Body of pancreas (tissue), 4 donors: Measurements from ENCODE around the gene FIBCD1. TPM values are rescaled to one million over a fixed set of nuclear protein-coding genes. Genes with fewer than 3 reads are reported as not detected.

Source experiments
- ATAC-seq: fragments of 150-250 bp; one replicate; pipeline ENCODE4 v1.9.1; 2016
- DNase-seq, 4 donors: peaks; one replicate each; pipeline ENCODE4 v3.0.0-alpha.2; 2019
- H3K27ac ChIP-seq, 4 donors: fragments of 200-600 bp; sonication (generic); 1 replicate in 3 of 4; 2 replicates in 1 of 4; pipeline versions ENCODE4 v1.5.1 to v1.6.1; 2016 to 2019; ENCODE audit warnings: mild to moderate bottlenecking in 1 of 4, mixed read lengths in 1 of 4, moderate library complexity in 1 of 4
- H3K27me3 ChIP-seq, 2 donors: fragments of 200-600 bp; sonication (generic); one replicate each; pipeline ENCODE4 v1.6.0; 2016; ENCODE audit warnings: mild to moderate bottlenecking in 1 of 2
- H3K36me3 ChIP-seq, 2 donors: fragments of 200-600 bp; sonication (generic); replicated peaks in 1 of 2; 2 replicates each; pipeline ENCODE4 v1.5.1; 2016; ENCODE audit warnings: low read depth in 2 of 2; ENCODE audit not compliant: insufficient read depth in 1 of 2
- H3K4me1 ChIP-seq: fragments of 200-600 bp; sonication (generic); one replicate; pipeline ENCODE4 v1.6.0; 2016
- H3K4me3 ChIP-seq, 2 donors: fragments of 200-600 bp; sonication (generic); 1 replicate in 1 of 2; 2 replicates in 1 of 2; pipeline ENCODE4 v1.5.1; 2016 to 2019
- H3K9me3 ChIP-seq, 3 donors: fragments of 200-600 bp; sonication (generic); 1 replicate in 2 of 3; 2 replicates in 1 of 3; pipeline ENCODE4 v1.5.1; 2016
- POLR2A ChIP-seq, 3 donors: fragments of 450-650 bp; IDR thresholded peaks; one replicate each; pipeline ENCODE4 v1.6.1; 2016; ENCODE audit warnings: antibody characterized with exemption in 3 of 3, mild to moderate bottlenecking in 2 of 3
- WGBS, 2 donors: methylation state at CpG; one replicate each; pipeline ENCODE4 v1.1.5; 2017; 5-methylcytosine and 5-hydroxymethylcytosine counted together
- intact Hi-C: fragments of 100-400 bp; cut with DNase I; formaldehyde crosslinking; loops from one replicate; pipeline ENCODE4 v1.15.1; 2023
- total RNA-seq, 2 donors: library from RNA; depleted of rRNA; stranded (reverse); fragments of >200 nt; gene quantifications; one replicate each; pipeline ENCODE4 v1.1.0, GENCODE V29; 2016
- TF ChIP-seq, protein P1 (sequence below), 7 experiments: fragments of 450-650 bp in 4 of 7; fragments of 200-600 bp in 3 of 7; sonication (generic) in 3 of 7; IDR thresholded peaks; one replicate each; pipeline ENCODE4 v1.5.1; 2016 to 2019; ENCODE audit warnings: antibody characterized with exemption in 7 of 7

Gene FIBCD1
- total RNA-seq, 2 donors from 2014 or later, result 0.78 TPM; not detected in 1

GRCh38 chr9:130854092-130854491 lies 85.0 kb downstream of the FIBCD1 start:
- Histone ChIP-seq H3K9me3 (no peaks in the 10 kb centered on the region), H3K27me3 (no peaks in the 10 kb centered on the region), H3K27ac (no peak overlapping the region), H3K4me1 (no peaks in the 10 kb centered on the region), H3K4me3 (no peak overlapping the region), H3K36me3 (peaks cover 6 to 14% of the 10 kb centered on the region in 2 donors)
- TF ChIP-seq POLR2A (IDR thresholded peaks at IDR 0.05), result no peak
- TF ChIP-seq, protein P1, sequence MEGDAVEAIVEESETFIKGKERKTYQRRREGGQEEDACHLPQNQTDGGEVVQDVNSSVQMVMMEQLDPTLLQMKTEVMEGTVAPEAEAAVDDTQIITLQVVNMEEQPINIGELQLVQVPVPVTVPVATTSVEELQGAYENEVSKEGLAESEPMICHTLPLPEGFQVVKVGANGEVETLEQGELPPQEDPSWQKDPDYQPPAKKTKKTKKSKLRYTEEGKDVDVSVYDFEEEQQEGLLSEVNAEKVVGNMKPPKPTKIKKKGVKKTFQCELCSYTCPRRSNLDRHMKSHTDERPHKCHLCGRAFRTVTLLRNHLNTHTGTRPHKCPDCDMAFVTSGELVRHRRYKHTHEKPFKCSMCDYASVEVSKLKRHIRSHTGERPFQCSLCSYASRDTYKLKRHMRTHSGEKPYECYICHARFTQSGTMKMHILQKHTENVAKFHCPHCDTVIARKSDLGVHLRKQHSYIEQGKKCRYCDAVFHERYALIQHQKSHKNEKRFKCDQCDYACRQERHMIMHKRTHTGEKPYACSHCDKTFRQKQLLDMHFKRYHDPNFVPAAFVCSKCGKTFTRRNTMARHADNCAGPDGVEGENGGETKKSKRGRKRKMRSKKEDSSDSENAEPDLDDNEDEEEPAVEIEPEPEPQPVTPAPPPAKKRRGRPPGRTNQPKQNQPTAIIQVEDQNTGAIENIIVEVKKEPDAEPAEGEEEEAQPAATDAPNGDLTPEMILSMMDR (IDR thresholded peaks at IDR 0.05), result no peak
- DNase-seq, result no peak
- no peak for ATAC-seq
- WGBS, 2 donors, result 83 to 88% methylated on average over 8 of the region's 8 CpGs
- intact Hi-C loops, result no loop called here

DNA sequence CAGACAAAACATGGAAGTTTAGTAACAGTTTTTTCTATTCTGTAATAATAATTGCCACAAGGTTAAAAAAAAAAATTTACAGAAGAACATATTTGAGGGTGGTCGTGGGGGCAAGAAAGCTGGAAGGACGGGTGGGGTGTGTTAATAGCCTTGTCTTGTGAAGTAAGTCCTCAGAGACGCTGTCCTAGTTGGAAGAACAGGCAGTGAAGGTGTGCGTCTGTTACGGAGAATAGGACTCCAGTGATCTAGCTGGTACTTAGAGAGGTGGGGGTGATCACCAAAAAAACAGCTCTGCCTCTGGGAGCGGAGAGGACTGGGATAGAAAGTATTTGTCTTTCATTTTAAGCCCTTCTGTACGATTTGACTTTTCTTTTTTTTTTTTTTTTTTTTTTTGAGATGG lies 86.2 kb downstream of the FIBCD1 start:
- WGBS, 2 donors, result 88 to 90% methylated on average over 7 of the region's 7 CpGs

More for the DNA sequence above, 86.2 kb downstream of the FIBCD1 start:
- peaks cover 6 to 14% of the 10 kb centered on the region in 2 donors for H3K36me3 ChIP-seq
- H3K4me1 ChIP-seq, result peaks cover 8% of the 10 kb centered on the region
- H3K4me3 ChIP-seq, result no peak overlapping the region
- no peak overlapping the region for H3K27ac ChIP-seq
- TF ChIP-seq, protein P1 (IDR thresholded peaks at IDR 0.05), result no peak
- TF ChIP-seq POLR2A (IDR thresholded peaks at IDR 0.05), result no peak
- H3K9me3 ChIP-seq, result no peaks in the 10 kb centered on the region
- ATAC-seq, result no peak
- H3K27me3 ChIP-seq, result no peaks in the 10 kb centered on the region
- no peak for DNase-seq
- intact Hi-C loops, result no loop called here

Other genes starting within 250 kb of the FIBCD1 start
- gene EXOSC2, start 245.5 kb downstream of the FIBCD1 start, total RNA-seq, result 10 to 100 TPM; 12.2 to 17.1 TPM
- 10 to 100 TPM; 23.3 to 29.0 TPM for gene ABL1, start 104.0 kb downstream of the FIBCD1 start, total RNA-seq
- not detected for gene QRFP, start 42.4 kb downstream of the FIBCD1 start, total RNA-seq
- 10 to 100 TPM in 1 of 2 donors, 1 to 10 TPM in 1; 3.9 to 16.8 TPM for gene LAMC3, start 69.9 kb upstream of the FIBCD1 start, total RNA-seq
- gene AIF1L, start 157.3 kb upstream of the FIBCD1 start, total RNA-seq, result 10 to 100 TPM in 1 of 2 donors, 1 to 10 TPM in 1; 4.9 to 11.5 TPM
- gene NUP214, start 186.3 kb upstream of the FIBCD1 start, total RNA-seq, result 10 to 100 TPM; 24.7 to 29.6 TPM